ENCODE results near the gene VWA2.

Gene VWA2

GRCh38 chr10:114311496-114312209, 72.6 kb downstream of the VWA2 start:
- TF ChIP-seq ZNF8 (CRISPR knock-in tag; IDR thresholded peaks at IDR 0.05): no peak
- TF ChIP-seq ISL1 (CRISPR knock-in tag; IDR thresholded peaks at IDR 0.05): no peak
- no peak for TF ChIP-seq PATZ1 (CRISPR knock-in tag; IDR thresholded peaks at IDR 0.05; ENCODE audit: borderline replicate concordance)
- no peak for TF ChIP-seq TOX (CRISPR knock-in tag; IDR thresholded peaks at IDR 0.05; ENCODE audit: borderline replicate concordance)
- ATAC-seq: no peak

GRCh38 chr10:114313139-114313538, 74.1 kb downstream of the VWA2 start:
- TF ChIP-seq TOX (CRISPR knock-in tag; IDR thresholded peaks at IDR 0.05; ENCODE audit: borderline replicate concordance) (no peak), ZNF70 (CRISPR knock-in tag; IDR thresholded peaks at IDR 0.05) (no peak), ZFP30 (CRISPR knock-in tag; IDR thresholded peaks at IDR 0.05) (no peak), POU6F1 (CRISPR knock-in tag; IDR thresholded peaks at IDR 0.05; ENCODE audit: borderline replicate concordance, low read depth) (no peak), CREB5 (CRISPR knock-in tag; IDR thresholded peaks at IDR 0.05; ENCODE audit: low read depth) (no peak), ESRRG (CRISPR knock-in tag; IDR thresholded peaks at IDR 0.05) (no peak), BACH2 (CRISPR knock-in tag; IDR thresholded peaks at IDR 0.05; ENCODE audit: borderline replicate concordance) (no peak)
- ATAC-seq: no peak

GRCh38 chr10:114313866-114314265, 74.8 kb downstream of the VWA2 start:
- TF ChIP-seq TSHZ2 (CRISPR knock-in tag; IDR thresholded peaks at IDR 0.05): no peak
- TF ChIP-seq CREB5 (CRISPR knock-in tag; IDR thresholded peaks at IDR 0.05; ENCODE audit: low read depth): no peak
- TF ChIP-seq CSDC2 (CRISPR knock-in tag; IDR thresholded peaks at IDR 0.05): no peak
- TF ChIP-seq TOX (CRISPR knock-in tag; IDR thresholded peaks at IDR 0.05; ENCODE audit: borderline replicate concordance): no peak
- no peak for TF ChIP-seq ZNF565 (CRISPR knock-in tag; conservative IDR thresholded peaks at IDR 0.05; ENCODE audit: low read depth)
- no peak for TF ChIP-seq ZNF70 (CRISPR knock-in tag; IDR thresholded peaks at IDR 0.05)
- TF ChIP-seq ZFP30 (CRISPR knock-in tag; IDR thresholded peaks at IDR 0.05): no peak
- no peak for TF ChIP-seq SNAI2 (CRISPR knock-in tag; IDR thresholded peaks at IDR 0.05)
- no peak for TF ChIP-seq ESRRG (CRISPR knock-in tag; IDR thresholded peaks at IDR 0.05)
- TF ChIP-seq PPARA (CRISPR knock-in tag; IDR thresholded peaks at IDR 0.05; ENCODE audit: borderline replicate concordance): no peak
- no peak for TF ChIP-seq CSRNP3 (CRISPR knock-in tag; IDR thresholded peaks at IDR 0.05)
- TF ChIP-seq RARB (CRISPR knock-in tag; IDR thresholded peaks at IDR 0.05): no peak
- TF ChIP-seq POU6F1 (CRISPR knock-in tag; IDR thresholded peaks at IDR 0.05; ENCODE audit: borderline replicate concordance, low read depth): no peak
- no peak for TF ChIP-seq TCF4 (CRISPR knock-in tag; IDR thresholded peaks at IDR 0.05; ENCODE audit: borderline replicate concordance)
- TF ChIP-seq PATZ1 (CRISPR knock-in tag; IDR thresholded peaks at IDR 0.05; ENCODE audit: borderline replicate concordance): no peak
- TF ChIP-seq ZFP3 (CRISPR knock-in tag; IDR thresholded peaks at IDR 0.05): no peak
- no peak for TF ChIP-seq OSR1 (CRISPR knock-in tag; IDR thresholded peaks at IDR 0.05)
- no peak for TF ChIP-seq ARNTL (CRISPR knock-in tag; IDR thresholded peaks at IDR 0.05; ENCODE audit: borderline replicate concordance, low read depth)
- no peak for TF ChIP-seq BACH2 (CRISPR knock-in tag; IDR thresholded peaks at IDR 0.05; ENCODE audit: borderline replicate concordance)
- no peak for ATAC-seq

All from SK-N-SH treated with all-trans-retinoic acid at 6 μM for 48 hours (cell line).